Kidney epithelial cell (primary cell): ENCODE measurements around the gene CACNA1F. TPM values are rescaled to one million over a fixed set of nuclear protein-coding genes. Genes with fewer than 3 reads are reported as not detected.

Experiments
- DNase-seq: peaks from one replicate; pipeline ENCODE4 v3.0.0-alpha.2; 2010; ENCODE audit warnings: low read depth
- H3K27me3 ChIP-seq: 2 replicates; pipeline ENCODE4 v1.6.0; 2011; ENCODE audit warnings: low read length; ENCODE audit not compliant: control insufficient read depth, insufficient read depth
- H3K36me3 ChIP-seq: 2 replicates; pipeline ENCODE4 v1.5.1; 2011; ENCODE audit warnings: low read length; ENCODE audit not compliant: control insufficient read depth, insufficient read depth
- H3K4me3 ChIP-seq: 2 replicates; pipeline ENCODE4 v1.5.1; 2011; ENCODE audit warnings: low read depth, mild to moderate bottlenecking, control low read depth, low read length
- CTCF ChIP-seq: IDR thresholded peaks from 2 replicates; pipeline ENCODE4 v1.5.1; 2011; ENCODE audit warnings: mild to moderate bottlenecking, moderate library complexity, low read length, control low read depth, inconsistent platforms; ENCODE audit not compliant: insufficient read depth, poor library complexity, severe bottlenecking
- total RNA-seq: library from RNA; depleted of rRNA; stranded (reverse); fragments of >200 nt; gene quantifications from 2 replicates; pipeline ENCODE4 v1.2.3, GENCODE V29; 2015

CACNA1F gene
- total RNA-seq, 1 donor from 2014 or later = not detected

GRCh38 chrX:49160908-49161307 is 72.2 kb downstream of the CACNA1F start:
- no peaks in the 10 kb centered on the region for H3K36me3 ChIP-seq
- TF ChIP-seq CTCF = no peak
- DNase-seq = no peak
- no peaks in the 10 kb centered on the region for H3K27me3 ChIP-seq
- H3K4me3 ChIP-seq = no peak overlapping the region

GRCh38 chrX:49157194-49157593 is 75.9 kb downstream of the CACNA1F start:
- no peak for DNase-seq
- H3K36me3 ChIP-seq = no peaks in the 10 kb centered on the region
- no peak for TF ChIP-seq CTCF
- no peak overlapping the region for H3K4me3 ChIP-seq
- H3K27me3 ChIP-seq = no peaks in the 10 kb centered on the region

- Histone ChIP-seq H3K27me3 (no peaks in the 10 kb centered on the region), H3K4me3 (peak overlapping the region; percentile 55), H3K36me3 (no peaks in the 10 kb centered on the region)
- peak; percentile 20 for TF ChIP-seq CTCF
- DNase-seq = no peak
Observed at GRCh38 chrX:49155900-49156837, 77.0 kb downstream of the CACNA1F start.

- Histone ChIP-seq H3K4me3 (peak overlapping the region; percentile 55), H3K27me3 (no peaks in the 10 kb centered on the region), H3K36me3 (no peaks in the 10 kb centered on the region)
- no peak for TF ChIP-seq CTCF
- no peak for DNase-seq
Observed at GRCh38 chrX:49155243-49155899, 77.8 kb downstream of the CACNA1F start.

Other genes starting within 250 kb of the CACNA1F start
- gene GRIPAP1, start 231.1 kb downstream of the CACNA1F start, total RNA-seq = 25.8 and 31.1 TPM in 2 replicates
- gene TFE3, start 190.0 kb downstream of the CACNA1F start, total RNA-seq = 55.6 and 63.3 TPM in 2 replicates
- gene CCDC120, start 174.3 kb downstream of the CACNA1F start, total RNA-seq = 5.5 and 6.4 TPM in 2 replicates
- 16.8 and 18.1 TPM in 2 replicates for gene PRAF2, start 159.3 kb downstream of the CACNA1F start, total RNA-seq
- gene WDR45, start 153.5 kb downstream of the CACNA1F start, total RNA-seq = 115 and 117 TPM in 2 replicates
- gene GPKOW, start 109.6 kb downstream of the CACNA1F start, total RNA-seq = 26.4 and 35.0 TPM in 2 replicates
- gene MAGIX, start 70.6 kb downstream of the CACNA1F start, total RNA-seq = 2.9 and 5.1 TPM in 2 replicates
- 82.6 and 118 TPM in 2 replicates for gene PLP2, start 61.4 kb downstream of the CACNA1F start, total RNA-seq
- 12.7 and 17.7 TPM in 2 replicates for gene PRICKLE3, start 47.0 kb downstream of the CACNA1F start, total RNA-seq
- gene SYP, start 33.1 kb downstream of the CACNA1F start, total RNA-seq = 0.27 and 1.0 TPM in 2 replicates
- gene CCDC22, start 2.1 kb upstream of the CACNA1F start, total RNA-seq = 30.8 and 32.5 TPM in 2 replicates
- 0.41 and 0.71 TPM in 2 replicates for gene FOXP3, start 31.4 kb upstream of the CACNA1F start, total RNA-seq
- gene PPP1R3F, start 36.5 kb upstream of the CACNA1F start, total RNA-seq = 4.3 and 6.5 TPM in 2 replicates
- gene GAGE10, start 70.3 kb upstream of the CACNA1F start, total RNA-seq = not detected in 2 replicates
- gene GAGE12J, start 88.7 kb upstream of the CACNA1F start, total RNA-seq = not detected in 2 replicates
- gene GAGE13, start 98.2 kb upstream of the CACNA1F start, total RNA-seq = not detected in 2 replicates